GM19452 (cell line): ENCODE measurements around the gene DNM3.
A peak's percentile ranks its signal among the peaks of the same experiment; 100 is the strongest.
"Not testable (repeated sequence)": the region's sequence is repeated elsewhere in the genome, so short reads cannot be mapped to it uniquely, and the experiment has no call there.

Experiments used
- ATAC-seq: cut with Tn5 transposase; IDR thresholded peaks from one replicate; pipeline ENCODE4 v1.9.1; 2021; ENCODE audit not compliant: unreplicated experiment

Gene DNM3

DNA sequence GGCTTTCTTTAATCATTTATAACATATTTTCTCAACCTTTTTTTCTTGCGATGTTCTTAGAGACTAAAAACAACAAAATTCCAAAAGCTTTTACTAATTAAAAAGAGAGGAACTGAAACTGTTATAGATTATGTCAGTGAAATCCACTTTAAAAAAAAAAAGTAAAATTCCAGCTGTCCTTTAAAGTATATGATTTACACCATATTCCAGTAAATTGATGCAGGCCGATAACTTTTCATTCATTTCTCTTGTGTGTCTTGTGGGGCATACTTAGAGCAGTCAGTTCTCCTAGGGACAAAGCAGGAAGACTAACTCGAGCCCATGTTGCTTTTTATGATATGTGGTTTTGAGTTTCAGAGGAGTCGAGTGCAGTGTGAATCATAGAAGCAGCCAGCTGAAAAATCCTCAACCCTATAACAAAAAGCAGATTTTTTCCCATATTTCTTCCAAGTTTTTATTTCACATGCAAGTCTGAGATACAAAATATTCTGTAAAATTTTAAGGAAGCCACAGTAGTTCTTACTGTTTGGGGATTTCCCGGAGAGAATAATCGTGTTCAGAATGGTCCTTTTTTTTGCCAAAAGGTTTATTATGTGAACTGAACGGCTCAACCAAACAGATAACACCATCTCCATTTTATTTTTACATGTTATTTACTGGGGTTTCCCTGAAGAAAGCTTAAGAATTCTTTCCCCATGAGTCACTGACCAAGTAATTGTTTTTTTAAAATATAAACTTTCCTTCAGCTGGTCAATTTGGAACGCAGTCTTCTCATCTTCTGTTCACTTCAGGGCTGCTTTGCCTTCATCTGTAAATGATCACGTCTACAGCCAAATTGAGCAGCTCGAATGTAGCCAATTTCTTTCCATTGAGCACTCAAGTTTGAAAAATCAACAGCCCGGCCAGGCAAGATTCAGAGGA is 502.2 kb downstream of the DNM3 start:
- ATAC-seq, result no peak

DNA sequence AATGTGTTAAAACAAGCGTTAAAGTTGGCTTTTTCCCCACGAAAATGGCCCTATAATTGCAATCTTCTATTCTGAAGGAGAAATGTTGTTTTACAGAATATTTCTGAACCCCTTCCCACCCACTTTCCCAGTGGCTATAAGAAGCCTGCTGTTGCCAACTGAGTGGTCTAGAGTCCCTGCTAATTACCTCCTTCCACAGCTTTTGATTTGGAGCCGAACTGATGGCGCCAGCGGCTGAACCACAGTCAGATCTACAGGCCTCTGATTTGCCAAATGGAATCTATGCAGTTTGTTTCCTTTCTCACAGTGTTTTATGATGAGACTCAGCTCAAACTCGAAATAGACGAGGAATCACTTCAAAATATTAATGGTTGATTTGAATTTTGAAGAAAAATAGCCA is 503.1 kb downstream of the DNM3 start:
- ATAC-seq, result no peak

DNA sequence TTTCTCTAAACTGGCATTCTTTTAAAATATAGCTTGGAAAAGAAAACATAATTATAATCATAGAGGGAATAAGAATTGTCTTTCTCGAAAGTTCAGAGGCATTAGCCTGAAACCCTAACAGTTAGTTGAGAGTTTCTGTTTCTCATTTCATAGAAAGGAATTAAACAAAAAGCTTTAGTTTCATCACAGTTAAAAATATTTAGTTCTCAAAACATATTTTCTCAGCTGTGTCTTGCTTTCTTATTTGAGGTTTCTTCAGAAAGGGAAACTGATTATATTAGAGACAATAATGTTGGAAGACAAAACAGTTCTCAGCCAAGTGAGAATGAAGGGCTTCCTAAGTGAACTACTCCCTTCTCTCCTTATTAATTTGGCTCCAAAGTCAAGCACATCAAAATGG is 503.8 kb downstream of the DNM3 start:
- ATAC-seq, result no peak

DNA sequence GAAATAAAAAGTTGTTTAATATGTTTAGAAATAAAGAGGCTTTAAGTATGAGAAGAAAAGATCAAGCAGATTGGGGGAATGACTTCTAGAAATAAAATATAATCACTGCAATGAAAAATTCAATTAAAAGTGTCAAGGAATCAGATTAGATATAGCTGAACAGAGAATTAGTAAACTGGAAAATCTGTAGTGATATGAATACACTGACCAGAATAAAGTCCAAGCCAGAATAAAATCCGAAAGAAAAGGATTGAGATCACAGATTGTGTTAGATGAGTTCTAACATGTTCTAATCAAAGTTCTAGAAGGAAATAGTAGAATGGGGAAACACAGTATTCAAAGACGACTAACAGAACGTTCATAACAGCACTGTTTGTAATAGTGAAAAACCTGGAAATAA is 506.1 kb downstream of the DNM3 start:
- no peak for ATAC-seq

DNA sequence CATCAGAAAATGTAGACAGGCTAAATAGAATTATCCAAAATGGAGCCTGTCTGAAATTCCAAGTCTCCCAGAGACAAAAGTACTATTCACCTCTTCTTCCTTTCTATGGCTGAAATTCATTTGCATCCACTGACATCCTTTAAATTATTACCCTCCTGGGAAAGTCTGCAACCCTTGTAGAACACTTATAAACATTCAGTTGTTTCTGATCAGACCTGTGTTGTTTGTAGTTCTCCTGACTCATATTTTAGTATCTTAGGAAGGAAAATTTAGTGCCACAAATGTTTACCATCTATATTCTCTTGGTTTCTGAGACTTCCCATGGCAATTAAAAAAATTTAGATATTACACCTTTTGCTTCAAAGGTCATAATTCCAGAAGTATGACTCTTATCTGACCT is 509.6 kb downstream of the DNM3 start:
- ATAC-seq, result no peak

DNA sequence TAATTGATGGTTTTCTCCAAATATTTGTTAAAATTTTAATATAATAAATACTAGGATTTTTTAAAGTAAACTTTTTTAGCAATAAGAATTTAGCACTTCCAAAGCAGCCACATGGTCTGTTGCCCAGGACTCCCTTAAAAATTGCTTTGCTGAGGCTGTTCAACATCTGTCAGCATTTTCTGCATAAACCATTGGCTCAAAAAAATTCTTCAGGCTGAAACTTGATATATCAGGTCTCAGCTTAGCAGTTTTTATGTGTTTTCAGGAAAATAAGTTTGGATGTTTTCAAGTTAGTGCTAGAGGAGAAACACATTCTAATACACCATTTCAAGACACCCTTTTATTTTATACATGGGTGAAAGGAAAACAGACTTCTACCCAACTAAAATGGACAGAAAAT is 510.0 kb downstream of the DNM3 start:
- ATAC-seq, result no peak

DNA sequence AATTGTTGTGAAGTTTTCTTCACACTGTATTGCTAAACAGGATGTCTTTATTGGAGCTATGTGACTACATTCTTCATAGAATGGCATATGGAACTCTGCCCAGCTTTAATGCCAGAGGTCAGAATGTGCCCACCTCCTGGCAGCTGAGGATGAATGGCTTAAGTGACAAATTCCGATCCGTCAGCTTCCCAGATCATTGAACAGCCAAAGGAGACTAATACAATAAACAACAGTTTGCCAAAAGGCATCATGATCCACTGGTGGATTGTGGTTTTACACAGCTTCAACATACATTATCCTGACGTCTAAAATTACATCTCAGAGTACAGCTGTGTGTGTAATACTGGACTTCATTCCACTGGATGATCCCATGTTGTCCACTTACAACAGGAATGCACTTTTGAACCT is 510.5 kb downstream of the DNM3 start:
- ATAC-seq, result no peak

DNA sequence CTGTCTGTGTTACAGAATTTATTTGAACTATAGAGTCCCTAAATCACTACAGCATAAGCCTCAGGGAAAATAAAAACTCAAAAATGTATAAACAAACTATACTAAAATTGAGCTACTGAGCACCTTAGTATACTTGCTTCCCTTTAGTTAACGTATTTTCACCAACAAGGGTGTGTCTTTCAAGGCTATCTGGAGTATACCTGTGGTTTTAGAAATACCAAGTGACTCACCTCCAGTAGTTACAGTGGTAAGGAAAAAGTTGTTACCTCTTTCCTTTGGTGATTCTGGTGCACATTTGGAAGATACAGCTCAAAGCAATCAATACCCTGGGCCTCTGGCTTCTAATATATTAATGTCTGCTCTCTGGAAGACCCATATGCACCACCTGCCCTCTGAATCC is 511.1 kb downstream of the DNM3 start:
- no peak for ATAC-seq

DNA sequence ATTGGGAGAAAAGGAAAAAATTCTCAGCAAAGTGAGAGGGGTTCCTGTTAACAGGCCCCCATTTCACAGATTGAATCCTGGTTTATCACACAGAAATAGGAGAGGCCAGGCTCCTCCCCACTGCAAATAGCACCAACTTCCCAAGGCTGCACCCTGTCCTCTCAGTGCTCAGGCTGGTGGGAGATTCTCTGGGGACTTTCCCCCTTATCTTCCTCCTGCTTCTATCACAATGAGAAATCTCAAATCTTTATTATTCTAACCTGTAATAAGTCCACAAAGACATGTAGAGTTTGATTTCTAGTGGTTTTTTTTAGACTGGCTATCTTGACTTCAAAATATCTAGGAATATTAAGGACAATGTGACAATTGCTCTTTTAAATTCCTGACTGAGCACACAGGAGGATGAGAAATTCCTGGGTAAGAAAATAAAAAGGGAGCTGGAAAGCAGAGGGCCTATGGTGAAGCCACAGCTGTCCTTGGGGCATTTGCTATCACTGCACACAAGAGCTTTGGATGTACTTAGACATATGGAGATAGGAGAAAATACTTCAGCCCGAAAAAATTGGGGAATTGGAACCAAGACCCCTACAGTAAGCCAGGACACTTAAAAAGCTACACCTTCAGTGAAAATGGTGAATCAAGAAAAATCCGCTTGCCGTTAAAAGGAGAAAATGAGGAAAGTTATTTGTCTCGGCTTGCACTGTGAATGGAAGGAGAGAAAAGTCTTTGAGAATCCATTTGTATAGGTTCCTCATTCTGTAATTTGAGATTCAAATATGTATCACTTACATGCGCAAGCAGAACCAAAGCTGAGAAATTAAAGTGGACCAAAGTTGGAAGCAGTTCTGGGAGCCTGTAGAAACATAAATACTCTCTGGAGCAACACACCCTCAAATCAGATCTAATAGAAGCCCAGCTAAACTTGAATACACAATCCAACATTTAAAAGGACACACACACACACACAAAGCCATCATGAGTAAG is 513.3 kb downstream of the DNM3 start:
- ATAC-seq, result no peak

DNA sequence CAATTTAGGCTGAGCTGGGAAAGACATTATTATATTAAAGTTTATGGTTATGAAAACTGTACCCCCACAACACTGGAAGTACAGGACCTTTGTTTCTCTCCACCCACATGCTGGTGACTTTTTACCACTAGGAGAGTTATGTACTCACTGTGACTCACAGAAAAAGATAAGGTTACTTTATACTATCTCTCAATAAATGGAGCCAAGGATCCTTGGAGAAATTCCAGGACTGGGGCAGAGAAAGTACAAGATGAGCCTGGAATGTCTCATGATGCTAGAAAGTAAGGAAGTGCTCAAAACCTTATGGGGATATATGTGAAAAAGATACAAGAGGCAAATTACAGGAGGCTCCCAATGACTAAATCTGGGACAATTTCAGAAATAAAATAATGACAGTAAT is 515.3 kb downstream of the DNM3 start:
- no peak for ATAC-seq

DNA sequence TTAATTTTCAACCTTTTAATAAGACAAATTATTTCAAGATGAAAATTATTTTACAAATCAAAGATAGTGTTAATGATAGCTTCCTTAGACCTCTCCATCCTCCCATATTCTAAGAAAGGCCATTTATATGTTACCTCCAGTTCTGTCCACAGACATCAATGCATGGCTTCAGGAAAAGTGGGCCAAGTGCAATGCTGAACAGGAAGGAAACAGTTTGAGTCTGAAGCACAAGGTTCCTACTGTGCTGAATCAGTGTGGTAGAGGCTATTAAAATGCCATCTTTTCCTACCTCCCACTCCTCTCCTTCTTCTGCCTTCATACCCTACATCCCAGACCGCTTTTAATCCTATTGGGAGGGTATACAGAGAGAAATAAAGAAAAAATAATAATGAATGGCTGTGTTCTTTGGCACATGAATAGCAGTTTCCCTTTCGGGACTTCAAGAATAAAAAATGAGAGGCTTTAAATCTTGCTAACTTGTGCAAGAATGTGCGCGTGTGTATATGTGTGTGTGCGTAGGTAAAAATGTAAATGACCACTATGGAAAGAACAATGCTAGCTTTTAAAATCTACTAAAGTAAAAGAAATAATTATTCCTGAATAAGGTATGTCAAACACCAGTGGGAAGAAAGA is 516.6 kb downstream of the DNM3 start:
- peak; percentile 10 for ATAC-seq

DNA sequence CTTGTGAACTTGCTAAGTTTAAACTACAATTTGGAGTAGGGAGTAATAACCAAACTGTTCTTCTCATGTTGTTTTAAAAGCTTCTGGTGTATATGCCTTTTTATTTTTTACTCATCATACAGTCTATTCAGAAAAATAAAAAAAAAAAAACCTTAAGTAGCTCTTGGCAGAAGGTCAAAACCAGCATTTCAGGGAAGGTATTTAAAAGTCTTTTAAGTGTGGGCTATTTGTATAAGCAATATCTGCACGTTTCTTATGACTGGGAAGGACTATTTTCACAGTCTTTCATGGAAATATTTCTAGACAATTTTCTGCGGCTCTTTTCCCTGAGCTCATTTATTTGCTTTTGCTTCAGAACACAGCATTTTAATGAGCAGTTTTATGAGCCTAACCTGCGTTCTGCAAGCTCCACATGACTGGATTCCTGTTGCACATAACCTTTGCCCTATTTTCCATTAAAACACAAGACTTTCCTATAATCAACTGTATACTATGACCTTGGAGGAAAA is 518.2 kb downstream of the DNM3 start:
- ATAC-seq, result no peak

DNA sequence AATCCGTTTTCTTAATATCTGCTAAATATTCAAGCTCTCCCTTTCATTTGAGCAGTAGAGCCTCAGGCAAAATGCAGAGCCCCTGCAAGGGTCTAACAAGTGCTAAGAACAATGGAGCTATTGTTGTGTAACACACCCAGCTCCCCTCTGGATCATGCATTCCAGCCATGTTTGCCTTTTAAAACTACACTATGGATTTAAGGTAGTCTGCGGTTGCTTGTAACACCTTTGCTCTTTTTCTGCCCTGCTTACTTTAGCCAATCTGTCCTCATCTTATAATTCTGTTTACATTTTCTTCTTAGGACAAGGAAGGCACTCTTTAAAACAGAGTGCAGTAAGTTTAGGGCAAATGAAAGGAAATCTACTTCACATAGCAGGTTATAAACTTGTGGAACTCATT is 519.2 kb downstream of the DNM3 start:
- no peak for ATAC-seq

DNA sequence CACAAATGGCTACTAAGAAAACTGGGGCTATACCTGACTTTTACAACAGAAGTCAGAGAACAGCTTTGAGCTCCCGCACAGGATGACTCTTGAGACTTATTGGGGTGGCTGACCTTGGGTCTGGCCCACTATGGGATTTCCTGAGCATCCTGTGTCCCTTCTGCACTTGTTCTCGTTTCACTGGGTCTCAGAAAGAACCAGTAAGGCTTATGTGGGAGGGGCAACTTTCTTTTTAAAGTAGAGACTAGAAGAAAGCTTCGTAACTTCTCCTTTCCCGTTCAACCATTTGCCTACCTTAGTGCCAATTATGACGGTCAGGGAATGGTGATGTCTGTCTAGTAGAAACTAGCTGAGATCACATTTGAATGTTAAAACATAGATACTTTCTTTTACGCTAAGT is 519.7 kb downstream of the DNM3 start:
- ATAC-seq, result no peak

DNA sequence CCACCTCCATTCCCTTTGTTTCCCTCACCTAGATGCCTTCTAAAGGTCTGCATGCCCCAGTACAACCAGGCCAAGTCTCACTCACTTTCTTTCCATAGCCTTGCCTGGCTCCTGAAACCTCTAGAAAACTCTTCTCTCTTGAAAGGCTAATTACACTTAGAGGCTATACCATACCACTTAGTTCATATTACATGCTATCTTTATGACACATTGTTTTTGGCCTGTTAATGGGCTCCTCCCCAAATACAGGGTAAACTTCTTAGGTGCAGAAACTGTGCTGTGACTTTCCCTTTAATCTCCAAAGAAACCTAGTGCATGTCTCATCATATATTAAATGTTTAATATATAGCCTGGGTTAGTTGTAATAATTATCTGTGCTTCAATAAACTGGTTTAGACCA is 522.6 kb downstream of the DNM3 start:
- ATAC-seq, result no peak

DNA sequence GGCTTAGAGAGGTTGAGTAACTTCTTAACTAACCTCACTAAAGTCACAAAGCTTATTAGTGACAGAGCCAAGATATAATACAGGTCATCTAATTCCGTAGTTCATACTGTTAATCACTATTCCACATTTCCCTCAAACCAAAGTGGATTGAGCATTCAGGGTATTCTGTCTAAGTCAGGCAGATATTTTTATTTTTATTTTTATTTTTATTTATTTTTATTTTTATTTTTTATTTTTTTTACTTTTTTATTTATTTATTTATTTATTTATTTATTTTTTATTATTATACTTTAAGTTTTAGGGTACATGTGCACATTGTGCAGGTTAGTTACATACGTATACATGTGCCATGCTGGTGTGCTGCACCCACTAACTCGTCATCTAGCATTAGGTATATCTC is 530.3 kb downstream of the DNM3 start:
- not testable (repeated sequence) for ATAC-seq

DNA sequence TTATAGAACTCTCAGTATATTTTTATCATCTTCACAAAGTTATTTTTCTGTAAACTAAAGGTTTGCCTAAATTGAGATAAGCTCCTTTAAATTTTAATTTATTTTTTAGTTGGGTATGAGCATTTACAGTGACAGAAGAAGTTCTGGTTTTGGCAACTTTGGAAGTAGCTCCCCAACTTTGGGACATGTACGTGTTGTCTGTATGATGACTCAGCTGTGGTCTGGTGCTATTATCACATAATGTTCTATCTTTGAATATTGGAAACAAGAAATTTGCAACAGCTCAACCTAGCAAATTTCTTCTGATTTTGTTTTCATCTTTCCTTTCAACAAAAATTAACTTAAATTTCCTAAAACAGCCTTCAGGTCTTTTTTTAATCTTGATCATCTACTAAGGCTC is 532.6 kb downstream of the DNM3 start:
- no peak for ATAC-seq

DNA sequence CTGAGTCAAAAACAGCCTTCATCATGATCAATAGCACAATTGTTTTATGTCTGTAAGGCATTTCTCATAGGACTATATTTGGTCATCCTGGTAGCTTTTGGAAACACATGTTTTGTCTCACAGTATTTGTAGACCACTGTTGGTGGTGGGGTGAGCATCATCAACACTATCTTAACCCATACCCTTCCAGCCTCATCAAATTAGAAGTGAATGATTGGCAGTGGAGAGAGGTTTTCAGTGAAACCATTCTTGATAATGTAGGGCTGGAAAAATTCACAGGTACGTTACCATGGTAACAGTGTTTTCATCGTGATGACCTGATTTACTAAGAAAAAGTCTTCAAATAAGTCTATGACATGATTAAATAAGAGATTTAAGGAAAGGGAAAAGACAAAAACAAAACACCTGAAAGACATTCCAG is 533.9 kb downstream of the DNM3 start:
- no peak for ATAC-seq

DNA sequence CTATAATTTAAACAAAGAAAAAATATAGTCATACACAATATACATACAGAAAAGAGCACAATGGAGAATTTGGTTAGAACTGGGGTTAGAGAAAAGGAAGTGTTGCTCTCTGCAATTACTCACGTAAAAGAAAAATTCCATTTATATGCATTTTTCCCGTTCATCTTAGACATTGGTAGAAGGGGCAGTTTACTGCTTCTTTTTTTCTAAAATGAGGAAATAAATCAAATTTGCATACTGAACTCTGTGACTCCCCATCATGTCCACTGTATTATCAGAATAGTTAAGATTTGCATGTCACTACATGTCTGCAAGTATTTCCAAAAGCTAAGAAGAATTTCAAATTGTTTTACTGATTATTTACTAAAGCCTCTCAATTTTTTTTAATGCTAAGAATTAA is 535.1 kb downstream of the DNM3 start:
- ATAC-seq, result no peak

DNA sequence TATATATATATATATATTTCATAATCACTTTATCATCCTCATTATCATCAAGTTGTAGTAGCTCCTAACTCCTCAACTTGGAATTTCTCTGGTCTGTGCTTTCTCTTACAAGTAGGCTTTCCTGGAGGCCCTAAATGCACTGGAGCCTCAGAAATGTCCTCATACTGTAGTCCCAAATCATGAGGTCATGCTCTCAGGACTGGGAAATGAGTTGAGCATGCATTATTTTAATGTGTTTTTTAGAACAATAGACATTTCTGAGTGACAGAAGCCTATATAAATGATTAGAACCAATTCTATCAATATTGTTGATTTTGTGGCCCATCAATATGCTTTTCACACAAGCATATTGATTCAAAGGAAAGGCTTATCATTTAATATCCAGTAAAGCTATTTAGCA is 536.3 kb downstream of the DNM3 start:
- no peak for ATAC-seq

DNA sequence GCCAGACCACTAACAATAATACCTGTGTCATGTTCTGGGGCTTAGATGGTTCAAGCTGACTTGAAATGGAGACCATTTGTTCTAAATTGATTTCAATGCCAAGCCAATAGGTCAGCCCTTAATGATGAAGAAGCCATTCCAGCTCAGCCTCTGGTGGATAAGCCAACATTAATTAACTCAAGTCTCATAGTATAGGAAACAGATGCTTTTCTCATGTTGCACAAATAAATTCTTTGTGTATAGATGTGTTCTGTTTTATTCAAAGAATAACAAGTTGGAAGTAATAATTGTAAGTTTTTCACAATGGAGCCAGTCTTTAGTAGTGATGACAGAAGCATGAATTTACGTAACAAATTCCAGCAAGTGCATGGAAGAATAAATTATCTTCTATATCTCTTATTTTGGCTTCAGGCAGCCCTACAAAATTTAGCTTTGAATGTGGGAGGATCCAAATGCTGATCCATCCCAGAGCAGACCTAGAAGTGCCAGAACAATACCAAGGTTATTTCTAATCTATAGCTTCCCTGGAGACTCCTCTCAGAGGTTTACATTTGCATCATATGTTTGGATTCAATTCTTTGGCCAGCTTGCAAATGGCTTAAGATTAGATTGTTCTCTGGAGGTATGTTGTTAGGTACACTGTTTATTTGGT is 536.9 kb downstream of the DNM3 start:
- ATAC-seq, result no peak
